OCI-LY7 (cell line): Measurements from ENCODE around the gene MACROH2A1. TPM values are rescaled to one million over a fixed set of nuclear protein-coding genes. Genes with fewer than 3 reads are reported as not detected.

ENCODE experiments used
- BruUV-seq: library from RNA; stranded (reverse); fragments of 400-500 nt; replicated peaks from 2 replicates; lab custom pipeline; 2021; lab: Mats Ljungman, UMichigan
- CTCF ChIA-PET: fragments of 300-600 bp; sonication (Branson Sonifier 250); formaldehyde crosslinking; loops from one replicate; lab custom pipeline; 2022; ENCODE audit warnings: antibody characterized with exemption; ENCODE audit not compliant: unreplicated experiment; lab: Charles Lee
- POLR2A ChIA-PET: fragments of 300-600 bp; sonication (Branson Sonifier 250); formaldehyde crosslinking; loops from one replicate; lab custom pipeline; 2022; ENCODE audit warnings: antibody characterized with exemption; lab: Charles Lee
- DNase-seq: peaks from one replicate; pipeline ENCODE4 v3.0.0-alpha.2; 2015; ENCODE audit warnings: low spot score
- H2AFZ ChIP-seq: fragments of 200-600 bp; sonication (generic), shearing (Covaris generic); 2 replicates; pipeline ENCODE4 v1.6.1; 2014; ENCODE audit warnings: mild to moderate bottlenecking, antibody characterized with exemption, low read length, moderate library complexity
- H3K27ac ChIP-seq: fragments of 200-600 bp; sonication (generic); 2 replicates; pipeline ENCODE4 v1.5.1; 2014; ENCODE audit warnings: mixed run types, low read depth, mild to moderate bottlenecking, moderate library complexity, low read length, inconsistent platforms; ENCODE audit not compliant: poor library complexity, severe bottlenecking
- H3K36me3 ChIP-seq: fragments of 200-600 bp; sonication (generic); 2 replicates; pipeline ENCODE4 v1.6.1; 2014; ENCODE audit warnings: mild to moderate bottlenecking, antibody characterized with exemption, low read length, moderate library complexity, mixed read lengths; ENCODE audit not compliant: insufficient read depth
- H3K4me1 ChIP-seq: fragments of 200-600 bp; sonication (generic); 2 replicates; pipeline ENCODE4 v1.5.1; 2014; ENCODE audit warnings: mild to moderate bottlenecking, low read length; ENCODE audit not compliant: insufficient read depth, poor library complexity, severe bottlenecking
- H3K4me2 ChIP-seq: fragments of 200-600 bp; sonication (generic); 2 replicates; pipeline ENCODE4 v1.6.1; 2014; ENCODE audit warnings: mild to moderate bottlenecking, low read length
- H3K4me3 ChIP-seq: fragments of 200-600 bp; sonication (generic); 2 replicates; pipeline ENCODE4 v1.5.1; 2014; ENCODE audit warnings: mild to moderate bottlenecking, low read depth, low read length; ENCODE audit not compliant: poor library complexity, severe bottlenecking
- H3K79me2 ChIP-seq: fragments of 200-600 bp; sonication (generic); 2 replicates; pipeline ENCODE4 v1.6.1; 2016; ENCODE audit warnings: low read depth, mild to moderate bottlenecking, low read length, moderate library complexity, mixed read lengths; ENCODE audit not compliant: insufficient read depth
- H3K9me2 ChIP-seq: fragments of 200-600 bp; sonication (generic); 2 replicates; pipeline ENCODE4 v1.6.1; 2016; ENCODE audit warnings: mild to moderate bottlenecking, low read length, mixed read lengths; ENCODE audit not compliant: insufficient read depth
- H3K9me3 ChIP-seq: fragments of 200-600 bp; sonication (generic); 2 replicates; pipeline ENCODE4 v1.6.1; 2014; ENCODE audit warnings: mild to moderate bottlenecking, mixed run types, low read length, mixed read lengths
- H4K20me1 ChIP-seq: fragments of 200-600 bp; sonication (generic); 2 replicates; pipeline ENCODE4 v1.6.1; 2014; ENCODE audit warnings: mild to moderate bottlenecking, antibody characterized with exemption, low read length, moderate library complexity, mixed read lengths; ENCODE audit not compliant: insufficient read depth
- CTCF ChIP-seq: fragments of 200-600 bp; sonication (generic); conservative IDR thresholded peaks from 2 replicates; pipeline ENCODE4 v1.5.1; 2014; ENCODE audit warnings: mild to moderate bottlenecking, antibody characterized with exemption, low read length, moderate library complexity, mixed read lengths
- EZH2phosphoT487 ChIP-seq: fragments of 200-600 bp; sonication (generic); IDR thresholded peaks from 2 replicates; pipeline ENCODE4 v1.6.1; 2018; ENCODE audit warnings: low read depth, borderline replicate concordance, mild to moderate bottlenecking, mixed run types, antibody characterized with exemption, low read length, moderate library complexity, mixed read lengths
- intact Hi-C: fragments of 100-400 bp; cut with micrococcal nuclease; formaldehyde crosslinking; loops from one replicate; pipeline ENCODE4 v1.10.0; 2022; ENCODE audit not compliant: unreplicated experiment
- total RNA-seq, 2 experiments: library from RNA; depleted of rRNA in 1 of 2; stranded (reverse); fragments of >200 nt in 1 of 2; shearing (Covaris generic) in 1 of 2; gene quantifications; 2 replicates each; pipeline ENCODE4 v1.2.3, GENCODE V29; 2014 to 2022

MACROH2A1 gene
- total RNA-seq, 2 experiments from 2014 or later, result 271 to 356 TPM

GRCh38 chr5:135309391-135310327 lies 89.4 kb downstream of the MACROH2A1 start:
- Histone ChIP-seq H3K27ac (no peak overlapping the region), H3K4me1 (no peaks in the 10 kb centered on the region), H3K4me3 (no peak overlapping the region), H2AFZ (no peak overlapping the region), H3K36me3 (no peaks in the 10 kb centered on the region), H4K20me1 (no peaks in the 10 kb centered on the region), H3K9me3 (no peaks in the 10 kb centered on the region), H3K9me2 (no peaks in the 10 kb centered on the region), H3K4me2 (no peak overlapping the region), H3K79me2 (no peaks in the 10 kb centered on the region)
- no peak for DNase-seq
- no TSS peak for BruUV-seq
- no peak for TF ChIP-seq CTCF
- no peak for TF ChIP-seq EZH2phosphoT487
- POLR2A ChIA-PET, result no interaction called here
- CTCF ChIA-PET, result no interaction called here
- intact Hi-C loops, result no loop called here

- Histone ChIP-seq H3K36me3 (no peaks in the 10 kb centered on the region), H4K20me1 (no peaks in the 10 kb centered on the region), H2AFZ (no peak overlapping the region), H3K27ac (no peak overlapping the region), H3K79me2 (no peaks in the 10 kb centered on the region), H3K9me3 (no peaks in the 10 kb centered on the region), H3K4me2 (no peak overlapping the region), H3K4me3 (no peak overlapping the region), H3K9me2 (no peaks in the 10 kb centered on the region), H3K4me1 (no peaks in the 10 kb centered on the region)
- CTCF ChIA-PET, result no interaction called here
- TF ChIP-seq CTCF, result no peak
- no peak for TF ChIP-seq EZH2phosphoT487
- intact Hi-C loops, result no loop called here
- POLR2A ChIA-PET, result interaction anchor here (0.6 kb wide), 1 partner anchor 1906 kb away, joined by 4 read pairs; no protein-coding TSS in a partner anchor
- BruUV-seq, result no TSS peak
- no peak for DNase-seq
Measured at GRCh38 chr5:135308752-135309151, 90.3 kb downstream of the MACROH2A1 start.

GRCh38 chr5:135308245-135308644 lies 90.8 kb downstream of the MACROH2A1 start:
- CTCF ChIA-PET, result no interaction called here
- H3K36me3 ChIP-seq, result no peaks in the 10 kb centered on the region
- no peak for DNase-seq

More at GRCh38 chr5:135308245-135308644, 90.8 kb downstream of the MACROH2A1 start:
- POLR2A ChIA-PET, result no interaction called here
- Histone ChIP-seq H3K9me3 (no peaks in the 10 kb centered on the region), H3K4me1 (no peaks in the 10 kb centered on the region), H2AFZ (no peak overlapping the region), H3K4me3 (no peak overlapping the region), H3K9me2 (no peaks in the 10 kb centered on the region), H3K4me2 (no peak overlapping the region), H3K79me2 (no peaks in the 10 kb centered on the region), H3K27ac (no peak overlapping the region), H4K20me1 (no peaks in the 10 kb centered on the region)
- intact Hi-C loops, result no loop called here
- no peak for TF ChIP-seq CTCF
- TF ChIP-seq EZH2phosphoT487, result no peak
- no TSS peak for BruUV-seq
